Measurements from ENCODE around the gene NTM.

- no peak for TF ChIP-seq CTCF (conservative IDR thresholded peaks at IDR 0.05 in 1 of 2, IDR thresholded peaks at IDR 0.05 in 1 of 2; ENCODE audit: low read depth in 1 of 2, low read length in 2 of 2)
- TF ChIP-seq EZH2 (IDR thresholded peaks at IDR 0.05; ENCODE audit: low read length, missing control alignments): no peak
These were observed 334.3 kb downstream of the NTM start for GRCh38 chr11:131704682-131705081.
